GM10248 (cell line): ENCODE data around the gene CC2D1A.
A peak's percentile ranks its signal among the peaks of the same experiment; 100 is the strongest.

ENCODE experiments used
- CTCF ChIA-PET: fragments of 300-600 bp; sonication (Branson Sonifier 250); formaldehyde crosslinking; extraction: SDS; loops from one replicate; lab custom pipeline; 2021; ENCODE audit warnings: antibody characterized with exemption; lab: Yijun Ruan, JAX
- POLR2A ChIA-PET: fragments of 350-650 bp; sonication (Branson Sonifier 250); formaldehyde crosslinking; extraction: SDS; loops from one replicate; lab custom pipeline; 2020; ENCODE audit warnings: antibody characterized with exemption; lab: Yijun Ruan, JAX
- DNase-seq: peaks from one replicate; pipeline ENCODE4 v3.0.0; 2012; ENCODE audit errors: extremely low spot score
- TF ChIP-seq, protein P1 (sequence below): IDR thresholded peaks from 2 replicates; pipeline ENCODE4 v1.5.1; 2012; ENCODE audit warnings: mild to moderate bottlenecking, low read depth; ENCODE audit errors: extremely low read depth, missing control alignments, control extremely low read depth

Gene CC2D1A

DNA sequence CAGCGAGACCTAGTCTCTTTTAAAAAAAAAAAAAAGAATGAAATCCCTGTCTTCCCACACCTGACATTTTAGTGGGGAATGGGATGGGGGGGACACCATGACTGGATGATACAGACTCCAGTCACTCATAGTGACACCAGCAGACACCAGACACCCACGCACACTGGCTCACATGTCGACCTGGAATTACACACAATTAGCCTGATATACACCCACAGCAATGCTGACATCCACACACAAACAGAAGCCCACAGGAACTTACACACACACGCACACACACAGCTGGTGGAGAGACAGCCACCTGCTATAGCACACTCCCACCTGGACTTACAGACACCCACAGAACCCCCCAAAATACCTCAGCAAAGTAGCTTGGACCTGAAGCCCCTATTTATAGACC, 37.3 kb upstream of the CC2D1A start:
- TF ChIP-seq, protein P1, sequence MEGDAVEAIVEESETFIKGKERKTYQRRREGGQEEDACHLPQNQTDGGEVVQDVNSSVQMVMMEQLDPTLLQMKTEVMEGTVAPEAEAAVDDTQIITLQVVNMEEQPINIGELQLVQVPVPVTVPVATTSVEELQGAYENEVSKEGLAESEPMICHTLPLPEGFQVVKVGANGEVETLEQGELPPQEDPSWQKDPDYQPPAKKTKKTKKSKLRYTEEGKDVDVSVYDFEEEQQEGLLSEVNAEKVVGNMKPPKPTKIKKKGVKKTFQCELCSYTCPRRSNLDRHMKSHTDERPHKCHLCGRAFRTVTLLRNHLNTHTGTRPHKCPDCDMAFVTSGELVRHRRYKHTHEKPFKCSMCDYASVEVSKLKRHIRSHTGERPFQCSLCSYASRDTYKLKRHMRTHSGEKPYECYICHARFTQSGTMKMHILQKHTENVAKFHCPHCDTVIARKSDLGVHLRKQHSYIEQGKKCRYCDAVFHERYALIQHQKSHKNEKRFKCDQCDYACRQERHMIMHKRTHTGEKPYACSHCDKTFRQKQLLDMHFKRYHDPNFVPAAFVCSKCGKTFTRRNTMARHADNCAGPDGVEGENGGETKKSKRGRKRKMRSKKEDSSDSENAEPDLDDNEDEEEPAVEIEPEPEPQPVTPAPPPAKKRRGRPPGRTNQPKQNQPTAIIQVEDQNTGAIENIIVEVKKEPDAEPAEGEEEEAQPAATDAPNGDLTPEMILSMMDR, result no peak
- ChIA-PET POLR2A (interaction anchor here (0.7 kb wide), 1 partner anchor 71 kb away, joined by 3 read pairs; no protein-coding TSS in a partner anchor), CTCF (interaction anchor here (1.0 to 1.5 kb wide), 2 partner anchors 10 to 84 kb away, joined by 3 to 6 read pairs; no protein-coding TSS in a partner anchor)
- no peak for DNase-seq

DNA sequence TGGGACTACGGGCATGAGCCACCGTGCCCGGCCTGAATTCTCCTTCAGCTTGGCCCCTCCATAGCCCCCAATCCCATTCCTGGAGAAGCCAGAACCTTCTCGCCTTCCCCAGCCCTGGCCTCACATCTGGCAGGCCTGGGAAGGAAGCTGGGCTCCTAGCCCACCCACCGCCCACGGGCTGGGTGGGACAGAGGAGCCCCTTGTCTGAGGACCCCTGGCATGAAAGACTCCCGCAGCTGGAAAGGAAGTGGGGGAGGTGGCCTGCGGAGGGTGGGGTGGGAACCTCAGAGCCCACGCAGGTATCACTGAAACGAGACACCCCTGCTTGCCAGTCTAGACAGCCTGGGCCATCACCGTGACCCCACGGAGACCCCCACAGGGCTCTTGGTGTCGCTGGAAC, 36.7 kb upstream of the CC2D1A start:
- TF ChIP-seq, protein P1, result no peak
- CTCF ChIA-PET, result interaction anchor here (1.0 kb wide), 1 partner anchor 85 kb away, joined by 3 read pairs; no protein-coding TSS in a partner anchor
- no peak for DNase-seq
- POLR2A ChIA-PET, result interaction anchor here (0.7 kb wide), 2 partner anchors 28 to 72 kb away, joined by 3 to 4 read pairs; no protein-coding TSS in a partner anchor

DNA sequence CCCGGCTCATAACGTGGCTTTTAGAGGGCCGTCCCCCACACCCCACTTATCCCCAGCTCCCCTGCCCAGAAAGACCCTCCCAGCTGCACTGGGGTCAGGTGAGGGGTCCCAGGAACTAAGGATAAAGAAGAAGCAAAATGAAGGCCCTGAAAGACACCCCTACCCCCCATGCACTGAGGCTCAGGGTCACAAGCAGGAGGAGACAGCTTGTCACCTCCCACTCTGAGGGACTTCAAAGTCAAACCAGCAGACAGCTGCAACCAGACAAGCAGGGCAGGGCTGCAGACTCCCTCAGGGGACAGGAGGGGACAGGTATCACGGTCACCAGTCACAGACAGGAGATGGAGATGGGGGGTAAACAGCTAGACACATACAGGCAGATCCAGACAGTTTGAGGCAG, 35.1 kb upstream of the CC2D1A start:
- POLR2A ChIA-PET, result no interaction called here
- TF ChIP-seq, protein P1, result no peak
- CTCF ChIA-PET, result interaction anchor here (1.0 to 4.5 kb wide), 6 partner anchors 8 to 266 kb away, joined by 3 to 34 read pairs (median 4); partner anchors contain the start of gene ASF1B
- DNase-seq, result no peak

DNA sequence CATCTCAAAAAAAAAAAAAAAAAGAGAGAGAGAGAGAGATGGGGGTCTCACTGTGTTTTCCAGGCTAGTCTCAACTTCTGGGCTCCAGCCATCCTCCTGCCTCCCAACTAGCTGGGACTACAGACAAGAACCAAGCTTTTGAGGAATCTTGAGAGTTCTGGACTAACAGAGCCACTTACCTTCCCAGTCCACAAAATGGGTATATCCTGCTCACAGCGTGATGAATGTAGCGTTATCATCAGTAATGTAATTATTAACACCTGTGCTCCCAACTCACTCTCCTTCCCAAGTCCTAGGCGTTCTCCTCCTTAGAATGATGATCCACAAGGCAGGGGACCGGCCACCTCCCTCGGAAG, 33.7 kb upstream of the CC2D1A start:
- TF ChIP-seq, protein P1, result no peak
- DNase-seq, result no peak
- POLR2A ChIA-PET, result interaction anchor here (0.6 to 1.3 kb wide), 3 partner anchors 25 to 108 kb away, joined by 3 to 9 read pairs (median 6); partner anchors contain the start of gene MRI1
- CTCF ChIA-PET, result interaction anchor here (0.7 to 4.5 kb wide), 10 partner anchors 9 to 264 kb away, joined by 3 to 34 read pairs (median 6); partner anchors contain the start of genes ASF1B and MISP3

DNA sequence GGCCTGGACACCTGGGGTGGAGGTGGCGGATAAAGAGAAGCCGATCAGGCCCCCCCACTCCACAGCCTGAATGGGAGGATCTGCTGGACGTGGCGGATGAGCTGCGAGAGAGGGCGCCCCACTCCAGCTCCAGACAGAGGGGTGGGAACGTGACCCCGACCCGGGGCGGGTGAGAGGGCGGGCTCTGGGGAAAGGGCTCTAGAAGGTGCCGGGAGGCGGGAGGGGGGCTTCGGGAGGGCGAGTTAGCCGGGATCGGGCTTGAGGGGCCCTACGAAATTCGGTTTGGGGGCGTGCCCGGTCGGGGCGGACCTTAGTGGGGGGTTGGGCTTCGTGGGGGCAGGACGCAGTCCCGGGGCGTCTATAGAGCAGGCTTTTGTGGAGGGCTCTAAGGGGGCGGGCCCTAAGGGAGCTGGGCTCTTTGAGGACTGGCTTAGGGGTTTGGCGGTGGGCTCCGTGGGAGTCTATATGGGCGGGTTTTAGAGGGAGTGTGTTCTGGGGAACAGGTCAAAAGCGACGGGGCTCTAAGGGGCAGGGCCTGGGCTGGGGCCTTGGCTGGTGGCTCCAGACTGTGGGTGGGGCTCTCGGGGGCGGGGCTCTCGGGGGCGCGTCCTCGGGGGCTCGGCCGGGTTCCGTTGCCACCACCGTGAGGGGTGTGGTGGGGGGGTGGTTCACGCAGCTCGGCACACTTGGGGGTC, 33.2 kb upstream of the CC2D1A start:
- CTCF ChIA-PET, result interaction anchor here (0.7 to 4.5 kb wide), 11 partner anchors 10 to 263 kb away, joined by 3 to 34 read pairs (median 5); partner anchors contain the start of genes ASF1B, IL27RA and MISP3
- POLR2A ChIA-PET, result interaction anchor here (0.6 to 1.3 kb wide), 3 partner anchors 25 to 108 kb away, joined by 3 to 9 read pairs (median 6); partner anchors contain the start of gene MRI1
- peak; percentile 65 for DNase-seq
- TF ChIP-seq, protein P1, result peak; percentile 47

DNA sequence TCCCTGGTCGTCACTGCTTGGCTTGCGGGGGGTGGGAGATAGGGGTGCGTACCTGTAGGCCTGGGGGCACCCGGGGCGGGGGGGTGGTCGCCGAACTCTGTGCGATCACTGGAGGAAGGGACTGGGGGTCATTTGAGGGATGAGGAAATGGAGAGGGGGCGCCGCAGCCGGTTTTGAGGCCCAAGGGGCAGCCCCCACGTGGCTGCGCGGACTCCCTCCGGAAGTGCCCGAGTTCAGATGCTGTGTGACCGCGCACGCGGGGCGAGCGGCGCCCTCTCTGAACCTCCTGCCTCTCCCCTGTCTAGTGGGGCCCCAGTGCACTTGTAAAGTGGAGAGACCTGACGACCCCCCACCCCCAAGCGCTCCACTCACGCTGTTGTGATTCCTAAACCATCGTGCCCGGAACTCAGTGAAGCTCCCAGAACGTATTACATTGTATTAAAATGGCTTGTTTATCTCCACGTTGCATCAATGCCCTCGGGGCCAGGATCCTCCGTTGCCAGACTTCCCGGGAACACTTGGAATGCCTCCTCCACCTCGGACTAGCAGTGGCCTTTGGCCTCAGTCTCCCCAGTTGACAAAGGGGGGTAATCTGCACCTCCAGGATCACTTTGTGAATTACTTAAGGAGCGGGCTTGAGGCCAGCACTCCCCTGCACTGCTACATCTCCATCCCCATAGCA, 32.0 kb upstream of the CC2D1A start:
- DNase-seq, result no peak
- TF ChIP-seq, protein P1, result no peak
- POLR2A ChIA-PET, result no interaction called here
- CTCF ChIA-PET, result interaction anchor here (1.5 to 4.5 kb wide), 4 partner anchors 11 to 203 kb away, joined by 4 to 34 read pairs (median 6); partner anchors contain the start of gene IL27RA
